ENCODE data around the gene TNFAIP1. TPM values are rescaled to one million over a fixed set of nuclear protein-coding genes. Genes with fewer than 3 reads are reported as not detected.

The TNFAIP1 gene
- total RNA-seq, 4 donors from 2014 or later, result 25.1 to 36.0 (median 28.2) TPM

DNA sequence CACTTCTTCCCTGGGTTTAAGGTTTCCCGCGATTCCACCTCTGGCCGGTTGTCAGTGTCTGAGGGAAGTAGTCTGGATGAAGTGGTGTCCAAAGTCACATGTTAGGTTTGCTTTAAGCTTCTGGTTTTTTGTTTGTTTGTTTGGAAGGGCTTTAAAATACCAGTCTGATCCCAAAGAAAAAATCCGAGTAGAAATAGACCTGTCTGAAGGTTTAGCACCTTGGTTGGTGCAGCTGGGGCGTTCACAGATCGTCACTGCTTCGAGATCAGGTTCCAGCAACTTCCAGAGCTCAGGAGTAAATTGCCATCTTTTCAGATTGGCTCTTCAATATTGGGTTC lies 16.0 kb upstream of the TNFAIP1 start:
- H3K36me3 ChIP-seq, result no peaks in the 10 kb centered on the region
- no peak for DNase-seq (ENCODE audit: low spot score in 2 of 2)
- H3K4me1 ChIP-seq, result peaks cover 0 to 19% (median 15%) of the 10 kb centered on the region in 4 donors
- peak overlapping the region; percentile 38 to 77 (median 52) for H3K4me3 ChIP-seq
- H3K27me3 ChIP-seq, result no peaks in the 10 kb centered on the region
- WGBS, 2 donors, result 1 to 2% methylated on average over 7 of the region's 7 CpGs
- no peak for TF ChIP-seq EP300 (IDR thresholded peaks at IDR 0.05)
- no peak for TF ChIP-seq POLR2A (IDR thresholded peaks at IDR 0.05)
- TF ChIP-seq, protein P1, sequence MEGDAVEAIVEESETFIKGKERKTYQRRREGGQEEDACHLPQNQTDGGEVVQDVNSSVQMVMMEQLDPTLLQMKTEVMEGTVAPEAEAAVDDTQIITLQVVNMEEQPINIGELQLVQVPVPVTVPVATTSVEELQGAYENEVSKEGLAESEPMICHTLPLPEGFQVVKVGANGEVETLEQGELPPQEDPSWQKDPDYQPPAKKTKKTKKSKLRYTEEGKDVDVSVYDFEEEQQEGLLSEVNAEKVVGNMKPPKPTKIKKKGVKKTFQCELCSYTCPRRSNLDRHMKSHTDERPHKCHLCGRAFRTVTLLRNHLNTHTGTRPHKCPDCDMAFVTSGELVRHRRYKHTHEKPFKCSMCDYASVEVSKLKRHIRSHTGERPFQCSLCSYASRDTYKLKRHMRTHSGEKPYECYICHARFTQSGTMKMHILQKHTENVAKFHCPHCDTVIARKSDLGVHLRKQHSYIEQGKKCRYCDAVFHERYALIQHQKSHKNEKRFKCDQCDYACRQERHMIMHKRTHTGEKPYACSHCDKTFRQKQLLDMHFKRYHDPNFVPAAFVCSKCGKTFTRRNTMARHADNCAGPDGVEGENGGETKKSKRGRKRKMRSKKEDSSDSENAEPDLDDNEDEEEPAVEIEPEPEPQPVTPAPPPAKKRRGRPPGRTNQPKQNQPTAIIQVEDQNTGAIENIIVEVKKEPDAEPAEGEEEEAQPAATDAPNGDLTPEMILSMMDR (IDR thresholded peaks at IDR 0.05), result no peak
- peak overlapping the region in 3 of 4 donors; percentile 62 to 81 (median 67) for H3K27ac ChIP-seq
- H3K9me3 ChIP-seq, result no peaks in the 10 kb centered on the region

- Histone ChIP-seq H3K4me1 (peaks cover 0 to 19% (median 15%) of the 10 kb centered on the region in 4 donors), H3K27ac (no peak overlapping the region), H3K36me3 (no peaks in the 10 kb centered on the region), H3K4me3 (no peak overlapping the region), H3K27me3 (no peaks in the 10 kb centered on the region), H3K9me3 (no peaks in the 10 kb centered on the region)
- no peak for TF ChIP-seq EP300 (IDR thresholded peaks at IDR 0.05)
- no peak for TF ChIP-seq POLR2A (IDR thresholded peaks at IDR 0.05)
- TF ChIP-seq, protein P1 (IDR thresholded peaks at IDR 0.05), result no peak
- WGBS, 2 donors, result 64% methylated on average over 8 of the region's 8 CpGs
- no peak for DNase-seq (ENCODE audit: low spot score in 2 of 2)
Observed at GRCh38 chr17:28320215-28321061, 15.1 kb upstream of the TNFAIP1 start.

GRCh38 chr17:28324267-28324745 lies 11.3 kb upstream of the TNFAIP1 start:
- peaks cover 0 to 11% (median 8%) of the 10 kb centered on the region in 4 donors for H3K4me1 ChIP-seq
- no peaks in the 10 kb centered on the region for H3K27me3 ChIP-seq
- WGBS, 2 donors, result 76 to 78% methylated on average over 5 of the region's 5 CpGs
- peaks cover 0 to 38% (median 3%) of the 10 kb centered on the region in 3 donors for H3K36me3 ChIP-seq
- no peak for DNase-seq (ENCODE audit: low spot score in 2 of 2)
- H3K9me3 ChIP-seq, result no peaks in the 10 kb centered on the region
- H3K4me3 ChIP-seq, result no peak overlapping the region
- no peak overlapping the region for H3K27ac ChIP-seq
- TF ChIP-seq, protein P1 (IDR thresholded peaks at IDR 0.05), result no peak
- no peak for TF ChIP-seq POLR2A (IDR thresholded peaks at IDR 0.05)

- H3K9me3 ChIP-seq, result no peaks in the 10 kb centered on the region
- peaks cover 0 to 42% (median 5%) of the 10 kb centered on the region in 3 donors for H3K36me3 ChIP-seq
- no peak overlapping the region for H3K4me3 ChIP-seq
- DNase-seq (ENCODE audit: low spot score in 2 of 2), result no peak
- TF ChIP-seq POLR2A (IDR thresholded peaks at IDR 0.05) (no peak), EP300 (IDR thresholded peaks at IDR 0.05) (no peak)
- TF ChIP-seq, protein P1 (IDR thresholded peaks at IDR 0.05), result no peak
- no peaks in the 10 kb centered on the region for H3K27me3 ChIP-seq
- peaks cover 0 to 6% (median 5%) of the 10 kb centered on the region in 4 donors for H3K4me1 ChIP-seq
- H3K27ac ChIP-seq, result no peak overlapping the region
- WGBS, 2 donors, result 74 to 80% methylated on average over 3 of the region's 3 CpGs
Observed at GRCh38 chr17:28324781-28325180, 10.8 kb upstream of the TNFAIP1 start.

DNA sequence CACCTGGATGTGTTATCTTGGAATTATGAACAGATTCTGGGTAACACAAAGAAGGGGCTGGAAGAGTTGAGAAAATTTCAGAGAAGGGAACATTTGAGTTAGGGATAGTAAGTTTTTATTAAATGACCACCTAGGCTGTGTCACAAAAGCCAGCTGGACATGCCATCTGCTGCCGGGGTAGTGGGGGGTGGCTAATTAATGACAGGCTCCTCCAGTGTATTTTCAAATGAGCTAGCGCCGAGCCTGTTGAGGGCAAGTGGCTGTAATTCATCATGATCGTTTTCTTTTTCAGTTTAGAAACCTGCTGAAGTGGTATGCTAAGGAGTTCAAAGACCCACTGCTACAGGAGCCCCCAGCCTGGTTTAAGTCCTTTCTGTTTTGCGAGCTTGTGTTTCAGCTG lies 10.3 kb upstream of the TNFAIP1 start:
- Histone ChIP-seq H3K27me3 (no peaks in the 10 kb centered on the region), H3K4me1 (peaks cover 0 to 2% (median under 1%) of the 10 kb centered on the region in 4 donors), H3K36me3 (peaks cover 0 to 46% (median 5%) of the 10 kb centered on the region in 3 donors), H3K27ac (no peak overlapping the region), H3K9me3 (no peaks in the 10 kb centered on the region), H3K4me3 (no peak overlapping the region)
- TF ChIP-seq POLR2A (IDR thresholded peaks at IDR 0.05) (no peak), EP300 (IDR thresholded peaks at IDR 0.05) (no peak)
- TF ChIP-seq, protein P1 (IDR thresholded peaks at IDR 0.05), result no peak
- 57% methylated on average over 5 of the region's 5 CpGs for WGBS, 2 donors
- DNase-seq (ENCODE audit: low spot score in 2 of 2), result no peak
